HL-60 (cell line): ENCODE measurements around the gene CRYBB1.

ENCODE experiments used
- POLR2AphosphoS5 ChIP-seq: IDR thresholded peaks from 2 replicates; pipeline ENCODE4 v1.6.1; 2012; ENCODE audit warnings: low read depth
- TF ChIP-seq, protein P1 (sequence below): IDR thresholded peaks from one replicate; pipeline ENCODE4 v1.5.1; 2011; ENCODE audit warnings: low read length, control low read depth, inconsistent platforms; ENCODE audit not compliant: insufficient read depth

DNA sequence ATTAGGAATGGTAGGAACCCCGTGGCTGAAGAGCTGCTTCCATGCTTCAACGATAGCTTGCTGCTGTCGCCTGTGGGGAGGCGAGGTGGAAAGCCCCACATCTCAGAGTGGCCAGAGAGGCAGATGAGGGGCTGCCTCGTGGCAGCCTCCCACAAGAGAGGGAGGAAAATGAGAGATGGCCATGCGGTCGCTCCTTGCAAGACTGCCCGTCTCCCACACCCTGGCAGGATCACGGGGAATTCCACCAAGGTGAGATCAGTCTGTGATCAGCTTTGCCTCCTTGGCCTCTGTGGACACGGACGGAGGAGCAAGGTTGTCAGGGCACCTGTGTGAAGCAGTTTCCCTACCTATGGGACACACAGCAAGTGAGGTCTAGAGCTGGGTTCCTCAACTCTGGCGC, 7.0 kb upstream of the CRYBB1 start:
- TF ChIP-seq, protein P1, sequence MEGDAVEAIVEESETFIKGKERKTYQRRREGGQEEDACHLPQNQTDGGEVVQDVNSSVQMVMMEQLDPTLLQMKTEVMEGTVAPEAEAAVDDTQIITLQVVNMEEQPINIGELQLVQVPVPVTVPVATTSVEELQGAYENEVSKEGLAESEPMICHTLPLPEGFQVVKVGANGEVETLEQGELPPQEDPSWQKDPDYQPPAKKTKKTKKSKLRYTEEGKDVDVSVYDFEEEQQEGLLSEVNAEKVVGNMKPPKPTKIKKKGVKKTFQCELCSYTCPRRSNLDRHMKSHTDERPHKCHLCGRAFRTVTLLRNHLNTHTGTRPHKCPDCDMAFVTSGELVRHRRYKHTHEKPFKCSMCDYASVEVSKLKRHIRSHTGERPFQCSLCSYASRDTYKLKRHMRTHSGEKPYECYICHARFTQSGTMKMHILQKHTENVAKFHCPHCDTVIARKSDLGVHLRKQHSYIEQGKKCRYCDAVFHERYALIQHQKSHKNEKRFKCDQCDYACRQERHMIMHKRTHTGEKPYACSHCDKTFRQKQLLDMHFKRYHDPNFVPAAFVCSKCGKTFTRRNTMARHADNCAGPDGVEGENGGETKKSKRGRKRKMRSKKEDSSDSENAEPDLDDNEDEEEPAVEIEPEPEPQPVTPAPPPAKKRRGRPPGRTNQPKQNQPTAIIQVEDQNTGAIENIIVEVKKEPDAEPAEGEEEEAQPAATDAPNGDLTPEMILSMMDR: no peak
- TF ChIP-seq POLR2AphosphoS5: no peak
